Astrocyte of the cerebellum (primary cell): Measurements from ENCODE around the gene GJB1.
"Not testable (repeated sequence)": the region's sequence is repeated elsewhere in the genome, so short reads cannot be mapped to it uniquely, and the experiment has no call there.

Experiments
- DNase-seq: peaks from one replicate; pipeline ENCODE4 v3.0.0-alpha.2; 2011; ENCODE audit warnings: low read depth
- H3K4me3 ChIP-seq: 2 replicates; pipeline ENCODE4 v1.5.1; 2011; ENCODE audit warnings: mild to moderate bottlenecking, low read depth, low read length, moderate library complexity
- in situ Hi-C: cut with HindIII; loops from 2 replicates; pipeline ENCODE4 v1.10.0; 2017; ENCODE audit warnings: low sequenced_read_pairs
- TF ChIP-seq, protein P1 (sequence below): IDR thresholded peaks from 2 replicates; pipeline ENCODE4 v1.5.1; 2012; ENCODE audit warnings: low read length, low read depth, moderate library complexity, mild to moderate bottlenecking; ENCODE audit errors: missing control alignments

The GJB1 gene

DNA sequence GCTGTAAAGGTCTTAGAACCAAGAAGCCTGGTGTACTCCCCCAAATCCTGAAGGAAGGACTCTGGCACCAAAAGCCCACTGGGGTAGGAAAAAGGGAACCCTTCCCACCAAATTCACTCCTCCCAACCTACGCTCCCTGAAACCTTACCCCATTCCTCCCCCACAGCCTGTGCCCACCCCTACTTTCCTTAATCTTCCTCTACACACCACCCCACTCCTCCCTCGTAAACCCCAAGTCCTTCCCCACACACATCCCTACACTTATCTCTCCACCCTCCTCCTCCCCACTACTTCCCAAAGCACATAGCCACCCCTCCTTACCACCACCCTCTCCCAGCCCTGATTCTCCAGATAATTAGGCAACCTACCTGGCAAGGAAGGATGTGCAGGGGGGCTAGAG, 29.2 kb downstream of the GJB1 start:
- no peak for DNase-seq
- peak overlapping the region; percentile 80 for H3K4me3 ChIP-seq
- TF ChIP-seq, protein P1, sequence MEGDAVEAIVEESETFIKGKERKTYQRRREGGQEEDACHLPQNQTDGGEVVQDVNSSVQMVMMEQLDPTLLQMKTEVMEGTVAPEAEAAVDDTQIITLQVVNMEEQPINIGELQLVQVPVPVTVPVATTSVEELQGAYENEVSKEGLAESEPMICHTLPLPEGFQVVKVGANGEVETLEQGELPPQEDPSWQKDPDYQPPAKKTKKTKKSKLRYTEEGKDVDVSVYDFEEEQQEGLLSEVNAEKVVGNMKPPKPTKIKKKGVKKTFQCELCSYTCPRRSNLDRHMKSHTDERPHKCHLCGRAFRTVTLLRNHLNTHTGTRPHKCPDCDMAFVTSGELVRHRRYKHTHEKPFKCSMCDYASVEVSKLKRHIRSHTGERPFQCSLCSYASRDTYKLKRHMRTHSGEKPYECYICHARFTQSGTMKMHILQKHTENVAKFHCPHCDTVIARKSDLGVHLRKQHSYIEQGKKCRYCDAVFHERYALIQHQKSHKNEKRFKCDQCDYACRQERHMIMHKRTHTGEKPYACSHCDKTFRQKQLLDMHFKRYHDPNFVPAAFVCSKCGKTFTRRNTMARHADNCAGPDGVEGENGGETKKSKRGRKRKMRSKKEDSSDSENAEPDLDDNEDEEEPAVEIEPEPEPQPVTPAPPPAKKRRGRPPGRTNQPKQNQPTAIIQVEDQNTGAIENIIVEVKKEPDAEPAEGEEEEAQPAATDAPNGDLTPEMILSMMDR, result no peak
- in situ Hi-C loops, result no loop called here

DNA sequence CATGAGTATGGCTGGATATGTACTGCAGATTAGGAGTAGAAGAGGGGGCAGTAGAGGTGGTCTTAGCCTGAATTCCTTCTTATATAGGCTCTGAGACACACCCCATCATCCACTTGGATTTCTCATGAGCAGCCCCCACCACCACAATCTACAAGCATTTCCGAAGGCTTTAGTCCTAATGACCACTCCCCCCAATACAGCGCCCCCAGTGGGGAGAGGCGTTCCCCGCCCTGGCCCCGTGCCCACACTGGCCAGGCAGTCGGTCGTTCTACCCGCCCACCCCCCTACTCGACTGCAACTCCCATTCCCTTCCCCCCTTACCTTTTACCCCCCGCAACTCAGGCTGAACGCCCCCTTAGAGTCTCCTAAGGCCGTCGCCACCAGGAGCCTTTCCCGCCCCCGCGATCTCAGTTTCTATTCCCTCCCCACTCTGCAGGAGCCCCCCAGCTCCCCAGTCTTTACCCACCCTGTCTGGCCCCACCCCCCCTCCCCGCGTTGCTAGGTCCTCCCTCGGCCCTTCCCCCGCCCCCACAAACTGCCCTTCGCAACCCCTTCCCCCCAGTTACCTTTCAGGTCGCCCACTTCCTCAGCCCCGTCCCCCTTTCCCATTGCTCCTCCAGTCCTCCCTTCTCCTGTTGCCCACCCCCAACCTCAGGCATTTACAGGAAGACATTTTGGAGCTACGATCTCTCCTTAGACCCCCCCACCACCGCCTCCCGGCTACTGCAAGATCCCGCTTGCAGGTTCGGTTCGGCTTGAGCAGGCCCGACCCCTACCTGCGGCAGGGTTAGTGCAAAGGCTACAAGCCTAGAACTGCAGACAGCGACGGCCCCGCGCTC, 30.4 kb downstream of the GJB1 start:
- TF ChIP-seq, protein P1, result peak; percentile 54

DNA sequence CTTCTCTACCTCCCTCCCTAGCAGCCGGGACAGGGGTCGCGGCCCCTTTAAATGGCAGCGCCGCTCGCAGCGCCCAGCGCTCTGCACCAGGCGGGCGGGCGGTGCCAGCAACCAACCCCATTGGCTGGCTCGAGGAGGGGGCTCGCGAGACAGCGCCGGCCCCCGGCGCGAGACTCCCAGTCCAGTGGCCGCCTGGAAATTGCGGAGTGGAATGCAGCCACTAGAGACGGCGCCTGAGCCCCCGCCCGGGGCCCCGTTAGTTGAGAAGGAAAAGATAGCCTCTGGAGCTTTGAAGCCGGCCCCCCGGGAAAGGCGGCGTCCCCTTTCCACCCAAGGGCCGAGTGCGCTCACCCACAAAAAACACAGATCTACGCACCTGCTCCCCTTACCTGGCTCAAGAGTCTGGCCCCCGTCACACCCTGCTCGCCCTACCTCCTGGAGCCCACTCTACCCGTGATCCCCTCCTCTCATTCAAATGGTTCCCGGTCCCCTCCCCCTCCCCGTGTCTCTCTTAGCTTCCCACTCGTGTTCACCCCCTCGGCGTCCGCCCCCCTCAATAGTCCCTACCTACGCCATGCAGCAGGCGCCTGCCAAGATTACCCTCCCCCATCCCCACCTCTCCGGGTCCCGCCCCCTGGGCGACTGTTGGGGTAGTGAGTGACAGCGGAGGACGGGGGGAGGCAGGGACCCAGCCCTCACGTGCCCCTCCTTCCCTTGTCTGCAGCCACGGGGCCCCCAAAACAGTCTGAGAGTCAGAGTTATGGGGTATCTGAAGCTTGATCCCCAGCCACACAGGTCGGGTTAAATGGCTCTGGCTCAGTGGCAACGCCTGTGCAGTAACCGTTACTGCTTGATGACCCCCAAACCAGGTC, 31.3 kb downstream of the GJB1 start, which contains the start of gene ZMYM3:
Gene ZMYM3, minus strand, starts transcription at position 49 of the 872 bp plus-strand sequence. CDS start 885 bp downstream, outside the sequence.
- TF ChIP-seq, protein P1, result no peak
- DNase-seq, result peak; percentile 55
- in situ Hi-C loops, result no loop called here

More for the DNA sequence above, 30.4 kb downstream of the GJB1 start:
- in situ Hi-C loops, result no loop called here
- H3K4me3 ChIP-seq, result peak overlapping the region; percentile 80
- DNase-seq, result no peak

DNA sequence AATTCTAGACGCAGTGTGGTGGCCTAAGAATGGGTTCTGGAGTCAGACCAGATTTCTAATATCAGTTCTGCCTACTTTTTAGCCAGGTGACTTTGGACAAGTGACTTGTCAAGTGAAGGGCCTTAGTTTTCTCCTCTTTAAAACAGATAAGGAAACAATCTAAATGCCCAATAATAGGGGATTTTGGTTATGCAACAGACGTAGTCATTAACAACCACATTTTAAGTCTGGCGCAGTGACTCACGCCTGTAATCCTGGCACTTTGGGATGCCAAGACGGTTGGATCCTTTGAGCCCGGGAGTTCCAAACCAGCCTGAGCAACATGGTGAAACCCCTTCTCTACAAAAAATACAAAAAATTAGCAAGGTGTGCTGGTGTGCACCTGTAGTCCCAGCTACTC, 33.0 kb downstream of the GJB1 start:
- no peak overlapping the region for H3K4me3 ChIP-seq
- no peak for DNase-seq
- in situ Hi-C loops, result no loop called here
- TF ChIP-seq, protein P1, result no peak

More for the DNA sequence above, 31.3 kb downstream of the GJB1 start, which contains the start of gene ZMYM3:
- peak within 1 kb of the TSS; percentile 80 for H3K4me3 ChIP-seq

DNA sequence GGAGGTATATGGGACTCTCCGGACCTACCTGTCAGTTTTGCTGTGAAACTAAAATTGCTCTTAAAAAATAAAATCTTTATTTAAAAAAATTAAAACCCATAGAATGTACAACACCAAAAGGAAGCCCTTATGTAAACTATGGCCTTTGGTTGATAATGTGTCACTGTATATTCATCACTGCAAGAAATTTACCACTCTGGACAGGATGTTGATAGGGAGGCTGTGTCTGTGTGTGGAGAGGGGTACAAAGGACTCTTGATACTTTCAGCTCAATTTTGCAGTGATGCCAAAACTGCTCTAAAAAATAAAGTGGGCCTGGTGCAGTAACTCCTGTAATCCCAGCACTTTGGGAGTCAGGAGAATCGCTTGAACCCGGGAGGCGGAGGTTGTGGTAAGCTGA, 33.8 kb downstream of the GJB1 start:
- in situ Hi-C loops, result no loop called here
- DNase-seq, result no peak
- H3K4me3 ChIP-seq, result no peak overlapping the region
- TF ChIP-seq, protein P1, result no peak

DNA sequence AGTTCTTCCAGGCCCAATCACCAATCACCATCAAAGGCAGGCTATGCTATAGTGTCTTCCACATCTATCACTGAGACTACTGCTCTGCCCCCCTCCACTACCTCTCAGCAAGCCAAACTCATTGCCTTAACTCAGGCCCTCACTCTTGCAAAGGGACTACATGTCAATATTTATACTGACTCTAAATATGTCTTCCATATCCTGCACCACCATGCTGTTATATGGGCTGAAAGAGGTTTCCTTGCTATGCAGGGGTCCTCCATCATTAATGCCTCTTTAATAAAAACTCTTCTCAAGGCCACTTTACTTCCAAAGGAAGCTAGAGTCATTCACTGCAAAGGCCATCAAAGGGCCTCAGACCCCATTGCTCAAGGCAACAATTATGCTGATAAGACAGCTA, 45.6 kb downstream of the GJB1 start:
- in situ Hi-C loops, DNase-seq, H3K4me3 ChIP-seq: not testable (repeated sequence)
